DND-41 (cell line): ENCODE data around the gene ELAVL2.

ENCODE experiments used
- EZH2 ChIP-seq: IDR thresholded peaks from 3 replicates; pipeline ENCODE4 v1.6.1; 2012; ENCODE audit warnings: borderline replicate concordance, low read depth, mild to moderate bottlenecking, moderate library complexity, low read length, inconsistent platforms; ENCODE audit not compliant: severe bottlenecking
- TF ChIP-seq, protein P1 (sequence below): IDR thresholded peaks from 2 replicates; pipeline ENCODE4 v1.5.1; 2012; ENCODE audit warnings: borderline replicate concordance, low read length, moderate library complexity, mild to moderate bottlenecking; ENCODE audit not compliant: poor library complexity, severe bottlenecking; ENCODE audit errors: extremely low read depth

DNA sequence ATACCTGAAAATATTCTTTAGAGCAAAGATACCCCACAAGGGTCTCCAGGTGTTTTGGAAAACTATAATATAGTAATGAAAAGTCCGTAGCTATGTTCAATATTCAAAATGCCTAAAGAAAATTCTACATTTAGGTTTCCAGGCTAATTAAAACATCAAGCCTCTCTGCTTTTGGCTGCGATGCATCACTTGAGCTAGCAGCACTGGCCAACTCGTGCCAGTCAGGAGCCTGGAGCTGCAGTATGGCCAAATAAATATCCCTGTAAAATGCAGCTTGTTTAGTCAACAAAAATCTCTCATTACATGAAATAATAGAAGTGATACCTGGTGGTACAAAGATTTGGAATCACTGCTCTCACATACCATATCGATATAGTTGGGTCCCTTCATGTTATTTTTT lies 181.1 kb downstream of the ELAVL2 start:
- TF ChIP-seq, protein P1, sequence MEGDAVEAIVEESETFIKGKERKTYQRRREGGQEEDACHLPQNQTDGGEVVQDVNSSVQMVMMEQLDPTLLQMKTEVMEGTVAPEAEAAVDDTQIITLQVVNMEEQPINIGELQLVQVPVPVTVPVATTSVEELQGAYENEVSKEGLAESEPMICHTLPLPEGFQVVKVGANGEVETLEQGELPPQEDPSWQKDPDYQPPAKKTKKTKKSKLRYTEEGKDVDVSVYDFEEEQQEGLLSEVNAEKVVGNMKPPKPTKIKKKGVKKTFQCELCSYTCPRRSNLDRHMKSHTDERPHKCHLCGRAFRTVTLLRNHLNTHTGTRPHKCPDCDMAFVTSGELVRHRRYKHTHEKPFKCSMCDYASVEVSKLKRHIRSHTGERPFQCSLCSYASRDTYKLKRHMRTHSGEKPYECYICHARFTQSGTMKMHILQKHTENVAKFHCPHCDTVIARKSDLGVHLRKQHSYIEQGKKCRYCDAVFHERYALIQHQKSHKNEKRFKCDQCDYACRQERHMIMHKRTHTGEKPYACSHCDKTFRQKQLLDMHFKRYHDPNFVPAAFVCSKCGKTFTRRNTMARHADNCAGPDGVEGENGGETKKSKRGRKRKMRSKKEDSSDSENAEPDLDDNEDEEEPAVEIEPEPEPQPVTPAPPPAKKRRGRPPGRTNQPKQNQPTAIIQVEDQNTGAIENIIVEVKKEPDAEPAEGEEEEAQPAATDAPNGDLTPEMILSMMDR = no peak
- no peak for TF ChIP-seq EZH2
